Measurements from ENCODE around the gene AGBL1.

GRCh38 chr15:86483936-86484335 lies 404.3 kb downstream of the AGBL1 start:
- TF ChIP-seq, protein P1, sequence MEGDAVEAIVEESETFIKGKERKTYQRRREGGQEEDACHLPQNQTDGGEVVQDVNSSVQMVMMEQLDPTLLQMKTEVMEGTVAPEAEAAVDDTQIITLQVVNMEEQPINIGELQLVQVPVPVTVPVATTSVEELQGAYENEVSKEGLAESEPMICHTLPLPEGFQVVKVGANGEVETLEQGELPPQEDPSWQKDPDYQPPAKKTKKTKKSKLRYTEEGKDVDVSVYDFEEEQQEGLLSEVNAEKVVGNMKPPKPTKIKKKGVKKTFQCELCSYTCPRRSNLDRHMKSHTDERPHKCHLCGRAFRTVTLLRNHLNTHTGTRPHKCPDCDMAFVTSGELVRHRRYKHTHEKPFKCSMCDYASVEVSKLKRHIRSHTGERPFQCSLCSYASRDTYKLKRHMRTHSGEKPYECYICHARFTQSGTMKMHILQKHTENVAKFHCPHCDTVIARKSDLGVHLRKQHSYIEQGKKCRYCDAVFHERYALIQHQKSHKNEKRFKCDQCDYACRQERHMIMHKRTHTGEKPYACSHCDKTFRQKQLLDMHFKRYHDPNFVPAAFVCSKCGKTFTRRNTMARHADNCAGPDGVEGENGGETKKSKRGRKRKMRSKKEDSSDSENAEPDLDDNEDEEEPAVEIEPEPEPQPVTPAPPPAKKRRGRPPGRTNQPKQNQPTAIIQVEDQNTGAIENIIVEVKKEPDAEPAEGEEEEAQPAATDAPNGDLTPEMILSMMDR (IDR thresholded peaks at IDR 0.05; ENCODE audit: insufficient read depth, low read depth, low read length): no peak
- TF ChIP-seq EZH2 (IDR thresholded peaks at IDR 0.05; ENCODE audit: insufficient read depth, low read length): no peak
